ENCODE measurements around the gene TOMT. TPM values are rescaled to one million over a fixed set of nuclear protein-coding genes. Genes with fewer than 3 reads are reported as not detected.

TOMT gene, protein sequence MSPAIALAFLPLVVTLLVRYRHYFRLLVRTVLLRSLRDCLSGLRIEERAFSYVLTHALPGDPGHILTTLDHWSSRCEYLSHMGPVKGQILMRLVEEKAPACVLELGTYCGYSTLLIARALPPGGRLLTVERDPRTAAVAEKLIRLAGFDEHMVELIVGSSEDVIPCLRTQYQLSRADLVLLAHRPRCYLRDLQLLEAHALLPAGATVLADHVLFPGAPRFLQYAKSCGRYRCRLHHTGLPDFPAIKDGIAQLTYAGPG
- not detected for total RNA-seq

- Mint-ChIP-seq H3K36me3 (peaks cover 23% of the 10 kb centered on the region), H3K9me3 (no peaks in the 10 kb centered on the region), H3K27ac (no peak within 1 kb of the TSS), H3K27me3 (no peaks in the 10 kb centered on the region), H3K4me1 (peaks cover 24% of the 10 kb centered on the region), H3K4me3 (no peak within 1 kb of the TSS)
- no peak for DNase-seq
Observed at GRCh38 chr11:72105888-72106287, at the start of gene TOMT. TOMT (plus strand) TSS chr11:72105924; CDS start chr11:72105952, 28 bp downstream.

DNA sequence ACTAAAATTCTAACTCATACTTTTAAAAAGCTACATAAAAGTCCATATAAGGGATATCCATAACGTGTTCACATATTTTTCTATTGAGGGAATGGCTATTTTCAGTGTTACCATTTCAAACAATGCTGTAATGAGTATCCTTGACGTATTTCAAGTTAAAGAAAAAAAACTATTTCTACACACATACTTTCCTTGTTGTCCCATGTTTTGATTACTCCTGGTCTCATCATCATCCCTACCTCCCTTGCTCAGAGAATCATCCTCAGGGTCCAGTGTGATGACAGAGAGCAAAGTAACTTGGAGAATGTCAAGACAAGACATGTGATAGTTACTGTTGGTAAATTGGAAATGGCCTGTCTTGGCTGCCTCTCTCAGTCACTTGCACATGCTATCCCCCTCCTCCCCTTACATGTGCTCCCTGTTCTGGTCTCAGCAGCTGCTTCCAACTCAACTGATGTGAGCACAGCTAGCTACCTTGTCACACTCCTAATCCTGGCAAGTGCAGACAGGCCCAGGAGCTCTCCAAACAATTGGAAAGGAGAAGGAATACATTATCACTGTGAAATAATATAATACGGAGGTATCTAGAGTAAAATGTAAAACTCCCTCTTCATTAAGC is 47.2 kb upstream of the TOMT start:
- Mint-ChIP-seq H3K4me1 (no peaks in the 10 kb centered on the region), H3K9me3 (no peaks in the 10 kb centered on the region), H3K27me3 (no peaks in the 10 kb centered on the region), H3K36me3 (peaks cover 13% of the 10 kb centered on the region), H3K27ac (no peak overlapping the region), H3K4me3 (no peak overlapping the region)
- no peak for DNase-seq

GRCh38 chr11:72061739-72062396 is 43.9 kb upstream of the TOMT start:
- DNase-seq = no peak
- no peaks in the 10 kb centered on the region for H3K27me3 Mint-ChIP-seq
- peaks cover 9% of the 10 kb centered on the region for H3K36me3 Mint-ChIP-seq
- H3K27ac Mint-ChIP-seq = no peak overlapping the region
- H3K4me3 Mint-ChIP-seq = no peak overlapping the region
- no peaks in the 10 kb centered on the region for H3K4me1 Mint-ChIP-seq
- H3K9me3 Mint-ChIP-seq = no peaks in the 10 kb centered on the region

- H3K4me3 Mint-ChIP-seq = no peak overlapping the region
- no peaks in the 10 kb centered on the region for H3K27me3 Mint-ChIP-seq
- H3K36me3 Mint-ChIP-seq = peaks cover 13% of the 10 kb centered on the region
- H3K27ac Mint-ChIP-seq = no peak overlapping the region
- H3K9me3 Mint-ChIP-seq = no peaks in the 10 kb centered on the region
- H3K4me1 Mint-ChIP-seq = peaks cover 17% of the 10 kb centered on the region
- DNase-seq = no peak
Observed at GRCh38 chr11:72066855-72067254, 38.9 kb upstream of the TOMT start.

- peaks cover 12% of the 10 kb centered on the region for H3K36me3 Mint-ChIP-seq
- peaks cover 22% of the 10 kb centered on the region for H3K4me1 Mint-ChIP-seq
- H3K27me3 Mint-ChIP-seq = no peaks in the 10 kb centered on the region
- DNase-seq = no peak
- H3K9me3 Mint-ChIP-seq = no peaks in the 10 kb centered on the region
- no peak overlapping the region for H3K27ac Mint-ChIP-seq
- H3K4me3 Mint-ChIP-seq = no peak overlapping the region
Observed at GRCh38 chr11:72067266-72067665, 38.5 kb upstream of the TOMT start.

DNA sequence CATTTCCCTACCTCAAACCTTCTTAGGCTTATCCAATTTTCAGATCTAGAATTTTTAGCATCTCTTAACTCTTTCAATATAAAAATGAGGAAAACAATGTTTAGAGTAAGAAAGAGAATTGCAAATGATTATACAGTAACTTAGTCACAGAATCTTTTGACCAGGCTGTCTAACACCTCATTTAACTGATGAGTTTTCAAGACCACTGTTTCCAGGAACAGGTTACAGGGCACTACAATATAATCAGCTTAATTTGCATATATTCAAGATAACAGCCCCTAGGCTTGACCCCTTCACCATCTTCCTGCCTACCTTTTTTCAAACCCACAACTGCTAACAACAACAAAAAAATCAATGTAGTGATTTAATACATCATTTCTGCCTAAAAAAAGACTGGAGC is 38.0 kb upstream of the TOMT start:
- Mint-ChIP-seq H3K4me1 (peaks cover 25% of the 10 kb centered on the region), H3K9me3 (no peaks in the 10 kb centered on the region), H3K36me3 (peaks cover 12% of the 10 kb centered on the region), H3K27me3 (no peaks in the 10 kb centered on the region), H3K4me3 (no peak overlapping the region), H3K27ac (no peak overlapping the region)
- no peak for DNase-seq

DNA sequence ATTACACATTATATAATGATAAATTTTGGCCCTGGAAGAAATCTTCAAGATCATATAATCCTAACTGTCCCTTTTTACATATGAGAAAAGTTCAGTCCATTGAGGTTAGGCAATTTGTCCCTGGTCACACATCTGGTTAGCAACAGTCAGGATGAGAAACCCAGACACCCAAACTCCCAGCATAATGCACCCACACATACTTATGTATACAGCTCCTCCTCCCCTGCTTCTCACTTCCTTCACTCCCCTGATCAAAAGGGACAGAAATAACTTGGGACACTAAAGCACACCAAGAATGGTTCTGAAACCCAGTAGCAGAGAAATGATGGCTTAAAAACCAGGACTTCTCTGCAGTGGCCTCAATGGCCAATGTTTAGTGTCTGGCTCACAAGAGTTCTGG is 36.5 kb upstream of the TOMT start:
- Mint-ChIP-seq H3K9me3 (no peaks in the 10 kb centered on the region), H3K4me1 (peaks cover 29% of the 10 kb centered on the region), H3K4me3 (no peak overlapping the region), H3K36me3 (peaks cover 14% of the 10 kb centered on the region), H3K27me3 (no peaks in the 10 kb centered on the region), H3K27ac (no peak overlapping the region)
- DNase-seq = no peak

- Mint-ChIP-seq H3K36me3 (peaks cover 14% of the 10 kb centered on the region), H3K4me1 (peaks cover 29% of the 10 kb centered on the region), H3K4me3 (no peak overlapping the region), H3K27me3 (no peaks in the 10 kb centered on the region), H3K9me3 (no peaks in the 10 kb centered on the region), H3K27ac (no peak overlapping the region)
- no peak for DNase-seq
Observed at GRCh38 chr11:72069787-72070251, 35.9 kb upstream of the TOMT start.

GRCh38 chr11:72070491-72070890 is 35.2 kb upstream of the TOMT start:
- Mint-ChIP-seq H3K36me3 (peaks cover 15% of the 10 kb centered on the region), H3K4me1 (peaks cover 29% of the 10 kb centered on the region), H3K4me3 (no peak overlapping the region)

DNA sequence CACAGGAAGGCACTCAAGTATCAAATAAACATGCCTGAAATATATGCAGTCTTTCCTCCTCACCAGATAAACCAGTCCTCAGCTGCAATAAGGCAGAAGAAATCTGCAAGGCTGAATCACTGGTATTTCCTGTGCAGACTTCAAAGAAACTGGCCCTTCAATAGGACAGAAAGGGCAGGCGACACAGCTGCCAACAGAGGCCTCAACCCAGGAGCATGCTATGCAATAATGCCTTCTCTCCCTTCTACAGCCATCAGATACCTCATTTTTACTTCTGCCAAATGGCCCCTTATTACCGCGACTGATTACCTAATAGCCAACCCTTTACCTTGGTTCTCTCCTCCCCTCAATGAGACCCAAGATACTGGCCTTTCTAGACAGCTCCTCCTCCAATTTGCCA is 33.4 kb upstream of the TOMT start:
- Mint-ChIP-seq H3K9me3 (no peaks in the 10 kb centered on the region), H3K36me3 (peaks cover 17% of the 10 kb centered on the region), H3K4me3 (no peak overlapping the region), H3K27me3 (no peaks in the 10 kb centered on the region), H3K27ac (no peak overlapping the region), H3K4me1 (peaks cover 38% of the 10 kb centered on the region)
- DNase-seq = no peak

More at GRCh38 chr11:72070491-72070890, 35.2 kb upstream of the TOMT start:
- H3K9me3 Mint-ChIP-seq = no peaks in the 10 kb centered on the region
- DNase-seq = no peak
- H3K27me3 Mint-ChIP-seq = no peaks in the 10 kb centered on the region
- H3K27ac Mint-ChIP-seq = no peak overlapping the region

DNA sequence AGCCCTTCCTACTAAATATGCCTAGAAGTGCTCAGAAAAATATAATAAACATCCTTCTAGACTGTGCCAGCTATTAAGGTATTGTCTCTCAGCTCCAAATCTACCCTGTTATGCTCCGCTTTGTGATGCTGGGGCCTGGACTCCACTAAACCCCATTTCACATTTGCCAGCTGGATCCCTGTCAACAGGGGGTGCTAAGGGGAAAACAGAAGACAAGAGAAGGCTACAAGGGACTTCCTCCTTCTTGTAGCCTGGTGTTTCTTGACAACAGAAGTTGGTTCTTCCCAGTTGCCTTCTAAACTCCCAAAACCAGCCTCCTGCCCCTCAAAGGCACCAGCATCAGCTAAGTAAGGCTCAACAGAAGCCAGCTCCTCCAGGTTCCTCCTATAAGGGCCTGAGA is 30.6 kb upstream of the TOMT start:
- no peak overlapping the region for H3K27ac Mint-ChIP-seq
- no peak overlapping the region for H3K4me3 Mint-ChIP-seq
- H3K27me3 Mint-ChIP-seq = no peaks in the 10 kb centered on the region
- DNase-seq = no peak
- no peaks in the 10 kb centered on the region for H3K9me3 Mint-ChIP-seq
- peaks cover 37% of the 10 kb centered on the region for H3K4me1 Mint-ChIP-seq
- peaks cover 11% of the 10 kb centered on the region for H3K36me3 Mint-ChIP-seq

DNA sequence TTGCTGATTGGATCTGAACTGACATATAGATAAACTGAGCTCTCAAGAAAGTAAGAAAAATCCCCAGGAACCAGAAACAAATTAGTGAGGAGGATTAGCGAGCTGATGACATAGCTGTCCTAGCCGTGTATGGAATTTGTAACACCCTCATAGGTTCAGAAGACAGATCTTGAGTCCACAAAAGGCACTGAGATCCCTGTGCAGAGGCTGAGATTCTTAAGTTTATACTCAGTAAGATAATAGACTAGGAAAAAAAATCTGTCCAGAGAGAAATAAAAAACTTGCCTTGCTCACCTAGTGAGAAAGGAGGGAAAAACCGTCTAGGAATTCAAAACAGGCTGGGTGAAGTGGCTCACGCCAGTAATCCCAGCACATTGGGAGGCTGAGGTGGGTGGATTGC is 30.0 kb upstream of the TOMT start:
- no peak for DNase-seq
- no peak overlapping the region for H3K27ac Mint-ChIP-seq
- H3K4me3 Mint-ChIP-seq = no peak overlapping the region
- no peaks in the 10 kb centered on the region for H3K9me3 Mint-ChIP-seq
- H3K36me3 Mint-ChIP-seq = peaks cover 7% of the 10 kb centered on the region
- no peaks in the 10 kb centered on the region for H3K27me3 Mint-ChIP-seq
- H3K4me1 Mint-ChIP-seq = peaks cover 35% of the 10 kb centered on the region

- H3K36me3 Mint-ChIP-seq = peaks cover 7% of the 10 kb centered on the region
- no peak overlapping the region for H3K27ac Mint-ChIP-seq
- H3K9me3 Mint-ChIP-seq = no peaks in the 10 kb centered on the region
- H3K4me3 Mint-ChIP-seq = peak overlapping the region; percentile 89
- no peaks in the 10 kb centered on the region for H3K27me3 Mint-ChIP-seq
- H3K4me1 Mint-ChIP-seq = peaks cover 40% of the 10 kb centered on the region
- DNase-seq = no peak
Observed at GRCh38 chr11:72078477-72078876, 27.2 kb upstream of the TOMT start.

GRCh38 chr11:72079819-72080325 is 25.9 kb upstream of the TOMT start:
- H3K4me1 Mint-ChIP-seq = peaks cover 40% of the 10 kb centered on the region
- no peaks in the 10 kb centered on the region for H3K9me3 Mint-ChIP-seq
- H3K4me3 Mint-ChIP-seq = peak overlapping the region; percentile 89
- peak overlapping the region; percentile 93 for H3K27ac Mint-ChIP-seq
- peaks cover 5% of the 10 kb centered on the region for H3K36me3 Mint-ChIP-seq
- no peaks in the 10 kb centered on the region for H3K27me3 Mint-ChIP-seq
- no peak for DNase-seq

- H3K36me3 Mint-ChIP-seq = peaks cover 3% of the 10 kb centered on the region
- H3K4me3 Mint-ChIP-seq = peak within 1 kb of the TSS; percentile 89
- no peaks in the 10 kb centered on the region for H3K27me3 Mint-ChIP-seq
- H3K27ac Mint-ChIP-seq = peak within 1 kb of the TSS; percentile 93
- peak; percentile 98 for DNase-seq
- H3K4me1 Mint-ChIP-seq = peaks cover 39% of the 10 kb centered on the region
- H3K9me3 Mint-ChIP-seq = no peaks in the 10 kb centered on the region
Observed at GRCh38 chr11:72080326-72081183, 25.2 kb upstream of the TOMT start, which contains the start of the genes LRRC51 and NUMA1. LRRC51 (plus strand) TSS chr11:72080850; CDS start chr11:72089084, 8,234 bp downstream. NUMA1 (minus strand) TSS chr11:72080542; CDS start chr11:72035943, 44,599 bp downstream.

Data from activated naive CD8-positive, alpha-beta T cell treated with anti-CD3 and anti-CD28 coated beads for 36 hours (primary cell).